ENCODE results near the gene TNFRSF4.

The TNFRSF4 gene

DNA sequence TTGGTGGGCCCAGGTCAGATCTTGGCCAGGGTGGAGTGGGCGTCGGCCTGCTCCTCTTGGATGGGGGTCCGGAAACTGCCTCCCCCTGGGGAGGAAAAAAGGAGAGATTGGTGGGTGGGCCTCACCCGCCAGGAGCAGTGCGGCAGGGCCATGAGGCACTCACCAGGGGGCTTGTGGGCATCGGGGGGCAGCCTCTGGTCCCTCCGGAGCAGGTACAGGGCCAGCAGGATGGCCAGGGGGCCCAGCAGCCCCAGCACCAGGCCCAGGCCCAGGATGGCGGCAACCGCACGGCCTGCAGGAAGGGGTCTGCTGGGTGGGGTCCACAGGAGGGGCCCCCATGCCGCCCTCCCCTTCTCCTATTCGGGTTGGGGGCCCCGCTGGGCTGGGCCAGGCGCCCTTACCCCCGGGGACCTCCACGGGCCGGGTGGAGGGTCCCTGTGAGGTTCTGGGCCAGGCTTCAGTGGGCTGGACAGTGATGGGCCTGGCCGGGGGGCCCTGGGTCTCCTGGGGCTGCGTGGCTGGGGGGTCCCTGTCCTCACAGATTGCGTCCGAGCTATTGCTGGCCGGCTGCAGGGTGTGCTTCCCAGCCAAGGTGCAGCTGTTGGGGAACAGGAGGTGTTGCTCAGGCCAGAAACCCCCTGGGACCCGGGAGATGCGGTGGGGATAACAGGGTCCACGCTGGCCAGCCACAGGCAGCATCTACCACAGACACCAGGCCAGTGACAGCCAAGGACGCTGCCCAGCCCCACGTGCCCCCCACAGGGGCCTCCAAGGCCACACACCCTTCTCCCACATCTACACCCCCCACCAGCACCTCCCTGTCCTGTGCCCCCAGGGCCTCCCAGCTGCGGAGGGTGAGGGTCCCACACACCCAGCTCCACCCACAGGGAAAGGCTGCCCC is 2.2 kb downstream of the TNFRSF4 start:
- no peak for DNase-seq
- no peak overlapping the region for H3K27ac ChIP-seq
- TF ChIP-seq, protein P1, sequence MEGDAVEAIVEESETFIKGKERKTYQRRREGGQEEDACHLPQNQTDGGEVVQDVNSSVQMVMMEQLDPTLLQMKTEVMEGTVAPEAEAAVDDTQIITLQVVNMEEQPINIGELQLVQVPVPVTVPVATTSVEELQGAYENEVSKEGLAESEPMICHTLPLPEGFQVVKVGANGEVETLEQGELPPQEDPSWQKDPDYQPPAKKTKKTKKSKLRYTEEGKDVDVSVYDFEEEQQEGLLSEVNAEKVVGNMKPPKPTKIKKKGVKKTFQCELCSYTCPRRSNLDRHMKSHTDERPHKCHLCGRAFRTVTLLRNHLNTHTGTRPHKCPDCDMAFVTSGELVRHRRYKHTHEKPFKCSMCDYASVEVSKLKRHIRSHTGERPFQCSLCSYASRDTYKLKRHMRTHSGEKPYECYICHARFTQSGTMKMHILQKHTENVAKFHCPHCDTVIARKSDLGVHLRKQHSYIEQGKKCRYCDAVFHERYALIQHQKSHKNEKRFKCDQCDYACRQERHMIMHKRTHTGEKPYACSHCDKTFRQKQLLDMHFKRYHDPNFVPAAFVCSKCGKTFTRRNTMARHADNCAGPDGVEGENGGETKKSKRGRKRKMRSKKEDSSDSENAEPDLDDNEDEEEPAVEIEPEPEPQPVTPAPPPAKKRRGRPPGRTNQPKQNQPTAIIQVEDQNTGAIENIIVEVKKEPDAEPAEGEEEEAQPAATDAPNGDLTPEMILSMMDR (IDR thresholded peaks at IDR 0.05) = no peak
- no peak overlapping the region for H3K4me3 ChIP-seq
- H3K4me1 ChIP-seq = peaks cover 0 to 19% (median 11%) of the 10 kb centered on the region in 4 donors
- peaks cover 0 to 25% of the 10 kb centered on the region in 2 donors for H3K27me3 ChIP-seq
- peaks cover 3 to 15% (median 8%) of the 10 kb centered on the region in 3 donors for H3K36me3 ChIP-seq
- intact Hi-C loops (cut with DNase I; ENCODE audit: low total_unique reads) = no loop called here
- H3K9me3 ChIP-seq = no peaks in the 10 kb centered on the region

DNA sequence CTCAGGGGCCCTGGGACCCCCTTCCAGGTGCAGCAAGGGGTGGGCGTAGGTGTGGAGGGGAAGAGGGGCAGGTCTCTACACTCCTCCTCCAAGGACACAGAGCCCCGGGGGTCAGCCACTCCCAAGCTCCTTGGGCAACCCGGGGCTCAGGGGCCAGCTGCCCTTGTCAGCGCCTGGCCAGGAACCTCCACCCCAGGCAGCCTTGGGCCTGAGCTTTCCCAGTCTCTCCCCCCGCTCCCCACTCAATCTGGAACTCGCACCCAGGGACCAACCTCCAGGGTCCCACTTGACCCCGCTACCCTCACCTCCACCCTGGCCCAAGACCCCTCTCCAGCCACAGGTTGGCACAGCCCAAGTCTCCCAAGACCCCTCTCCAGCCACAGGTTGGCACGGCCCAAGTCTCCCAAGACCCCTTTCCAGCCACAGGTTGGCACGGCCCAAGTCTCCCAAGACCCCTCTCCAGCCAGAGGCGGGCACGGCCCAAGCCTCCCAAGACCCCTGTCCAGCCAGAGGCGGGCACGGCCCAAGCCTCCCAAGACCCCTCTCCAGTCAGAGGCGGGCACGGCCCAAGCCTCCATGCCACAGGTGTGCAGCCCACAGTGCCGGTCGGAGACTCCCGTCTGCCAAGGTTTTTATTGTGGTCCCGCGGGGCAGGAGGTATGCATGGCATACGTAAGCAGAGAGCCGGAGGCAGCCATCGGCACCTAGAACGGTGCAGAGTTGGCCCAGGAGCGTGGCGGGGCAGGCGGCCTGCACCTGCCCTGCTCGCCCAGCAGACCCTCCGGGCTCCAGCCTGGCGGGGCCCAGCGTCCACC is 3.0 kb downstream of the TNFRSF4 start:
- Histone ChIP-seq H3K36me3 (peaks cover 0 to 7% (median 2%) of the 10 kb centered on the region in 3 donors), H3K4me3 (no peak overlapping the region), H3K27ac (no peak overlapping the region), H3K27me3 (peaks cover 0 to 34% of the 10 kb centered on the region in 2 donors), H3K4me1 (peaks cover 0 to 28% (median 17%) of the 10 kb centered on the region in 4 donors), H3K9me3 (no peaks in the 10 kb centered on the region)
- intact Hi-C loops (cut with DNase I; ENCODE audit: low total_unique reads) = no loop called here
- DNase-seq = no peak
- TF ChIP-seq, protein P1 (IDR thresholded peaks at IDR 0.05) = no peak

DNA sequence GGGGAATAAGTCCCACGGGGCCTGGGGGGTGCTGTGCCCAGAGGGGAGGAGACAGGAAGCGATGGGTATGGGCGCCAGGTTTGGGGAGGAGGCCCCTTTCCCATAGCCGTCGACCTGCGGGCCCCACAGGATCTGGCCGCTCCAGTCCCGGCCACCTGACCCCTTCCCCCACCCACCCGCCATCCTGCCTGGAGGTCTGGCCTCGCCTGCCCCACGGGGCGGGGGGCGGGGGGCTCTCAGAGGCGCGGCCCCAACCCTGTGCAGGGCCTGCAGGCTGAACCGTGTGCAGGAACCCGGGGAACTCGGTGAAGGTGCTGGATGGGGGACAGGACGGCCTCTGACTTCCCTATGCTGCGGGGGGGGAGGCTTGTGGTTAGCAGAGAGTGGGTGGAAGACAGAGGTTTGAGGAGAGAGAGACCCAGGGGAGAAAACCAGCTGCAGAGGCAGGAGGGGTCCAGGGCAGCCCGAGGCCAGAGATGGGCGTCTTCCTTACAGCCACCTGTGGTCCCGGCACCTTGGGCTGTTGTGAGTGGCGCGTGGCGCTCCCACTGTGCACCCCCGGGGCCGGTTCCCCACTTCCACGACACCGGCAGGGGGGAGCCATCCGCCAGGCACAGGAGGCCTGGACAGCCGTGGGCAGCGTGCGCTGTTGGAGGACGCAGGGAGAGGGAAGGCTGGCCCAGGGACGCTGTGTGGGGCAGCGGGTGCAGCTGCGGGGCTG is 5.1 kb downstream of the TNFRSF4 start:
- intact Hi-C loops (cut with DNase I; ENCODE audit: low total_unique reads) = no loop called here
- Histone ChIP-seq H3K9me3 (no peaks in the 10 kb centered on the region), H3K4me3 (peak overlapping the region in 1 of 2 donors; percentile 42), H3K36me3 (no peaks in the 10 kb centered on the region), H3K27me3 (peaks cover 0 to 54% of the 10 kb centered on the region in 2 donors), H3K4me1 (peaks cover 0 to 30% (median 19%) of the 10 kb centered on the region in 4 donors), H3K27ac (no peak overlapping the region)
- DNase-seq = no peak
- TF ChIP-seq, protein P1 (IDR thresholded peaks at IDR 0.05) = no peak

DNA sequence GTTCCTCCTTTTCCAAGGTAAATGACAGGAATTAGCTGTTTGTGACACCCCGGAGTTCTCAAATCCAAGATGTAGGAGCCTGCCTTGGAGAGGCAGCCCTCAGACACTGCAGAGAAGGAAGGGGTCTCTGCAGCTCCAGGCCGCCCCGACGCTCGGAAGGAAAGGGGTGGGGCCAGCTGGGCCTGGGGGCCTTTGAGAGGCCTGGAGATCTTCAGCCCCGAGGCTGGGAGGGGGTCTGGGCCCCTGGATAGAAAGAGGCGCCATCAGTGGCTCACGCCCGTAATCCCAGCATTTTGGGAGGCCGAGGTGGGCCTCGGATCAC is 6.4 kb downstream of the TNFRSF4 start:
- no peaks in the 10 kb centered on the region for H3K36me3 ChIP-seq
- H3K9me3 ChIP-seq = no peaks in the 10 kb centered on the region
- TF ChIP-seq, protein P1 (IDR thresholded peaks at IDR 0.05) = no peak
- H3K27me3 ChIP-seq = peaks cover 0 to 66% of the 10 kb centered on the region in 2 donors
- H3K27ac ChIP-seq = no peak overlapping the region
- intact Hi-C loops (cut with DNase I; ENCODE audit: low total_unique reads) = no loop called here
- peaks cover 0 to 30% (median 19%) of the 10 kb centered on the region in 4 donors for H3K4me1 ChIP-seq
- no peak overlapping the region for H3K4me3 ChIP-seq
- DNase-seq = no peak

DNA sequence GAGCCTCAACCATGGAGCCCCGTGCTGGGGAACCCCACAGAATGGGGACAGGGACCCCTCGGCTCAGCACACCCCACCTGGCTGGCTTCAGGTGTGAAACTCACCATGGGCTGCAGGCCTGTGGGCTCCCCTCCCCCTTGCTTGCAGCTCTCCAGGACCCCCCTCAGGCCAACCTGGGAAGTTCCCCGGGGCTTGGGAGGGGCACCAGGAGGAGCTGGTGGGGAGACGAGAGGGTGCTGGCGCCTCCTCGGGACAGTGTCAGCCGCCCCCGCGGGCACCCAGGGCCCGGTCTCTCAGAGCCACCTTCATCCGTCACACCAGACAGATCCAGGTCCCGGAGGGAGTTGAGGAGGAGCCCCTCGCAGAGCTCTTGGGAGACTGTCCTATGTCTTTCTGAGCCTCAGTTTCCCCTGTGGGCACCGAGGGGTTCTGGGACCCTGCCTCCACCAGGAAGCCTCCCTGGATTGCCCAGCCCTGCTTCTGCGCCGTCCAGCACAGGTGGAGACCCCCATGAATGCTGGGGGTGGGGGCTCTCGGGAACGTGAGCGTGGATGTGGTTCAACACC is 6.9 kb downstream of the TNFRSF4 start:
- Histone ChIP-seq H3K4me1 (peaks cover 0 to 30% (median 19%) of the 10 kb centered on the region in 4 donors), H3K36me3 (no peaks in the 10 kb centered on the region), H3K27me3 (peaks cover 0 to 67% of the 10 kb centered on the region in 2 donors), H3K27ac (no peak overlapping the region), H3K9me3 (no peaks in the 10 kb centered on the region), H3K4me3 (no peak overlapping the region)
- intact Hi-C loops (cut with DNase I; ENCODE audit: low total_unique reads) = no loop called here
- TF ChIP-seq, protein P1 (IDR thresholded peaks at IDR 0.05) = no peak
- no peak for DNase-seq

Measured in tibial artery (tissue), 4 donors.